ENCODE data around the gene ASCL2.
"Not testable (repeated sequence)": the region's sequence is repeated elsewhere in the genome, so short reads cannot be mapped to it uniquely, and the experiment has no call there.

Gene ASCL2

DNA sequence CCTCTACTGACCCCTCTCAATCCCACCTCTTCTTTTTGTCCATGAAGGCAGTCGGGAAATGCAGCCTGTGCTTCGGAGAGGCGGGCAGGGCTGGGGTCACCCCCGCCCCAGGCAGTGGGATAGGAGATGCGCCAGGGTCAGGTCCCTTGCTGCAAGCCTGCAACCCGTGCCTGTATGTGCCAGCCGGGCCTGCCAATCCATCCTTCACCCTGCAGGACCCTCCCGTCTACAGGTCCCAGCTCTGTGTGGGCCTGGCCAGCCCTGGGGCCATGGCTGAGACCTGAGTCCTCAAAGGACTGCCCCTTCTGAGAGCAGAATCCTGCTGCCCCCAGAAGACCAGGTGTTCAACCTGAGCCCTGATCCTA, 10.9 kb downstream of the ASCL2 start:
- no peak for DNase-seq

GRCh38 chr11:2258501-2259465, 11.6 kb downstream of the ASCL2 start:
- no peak for DNase-seq

DNA sequence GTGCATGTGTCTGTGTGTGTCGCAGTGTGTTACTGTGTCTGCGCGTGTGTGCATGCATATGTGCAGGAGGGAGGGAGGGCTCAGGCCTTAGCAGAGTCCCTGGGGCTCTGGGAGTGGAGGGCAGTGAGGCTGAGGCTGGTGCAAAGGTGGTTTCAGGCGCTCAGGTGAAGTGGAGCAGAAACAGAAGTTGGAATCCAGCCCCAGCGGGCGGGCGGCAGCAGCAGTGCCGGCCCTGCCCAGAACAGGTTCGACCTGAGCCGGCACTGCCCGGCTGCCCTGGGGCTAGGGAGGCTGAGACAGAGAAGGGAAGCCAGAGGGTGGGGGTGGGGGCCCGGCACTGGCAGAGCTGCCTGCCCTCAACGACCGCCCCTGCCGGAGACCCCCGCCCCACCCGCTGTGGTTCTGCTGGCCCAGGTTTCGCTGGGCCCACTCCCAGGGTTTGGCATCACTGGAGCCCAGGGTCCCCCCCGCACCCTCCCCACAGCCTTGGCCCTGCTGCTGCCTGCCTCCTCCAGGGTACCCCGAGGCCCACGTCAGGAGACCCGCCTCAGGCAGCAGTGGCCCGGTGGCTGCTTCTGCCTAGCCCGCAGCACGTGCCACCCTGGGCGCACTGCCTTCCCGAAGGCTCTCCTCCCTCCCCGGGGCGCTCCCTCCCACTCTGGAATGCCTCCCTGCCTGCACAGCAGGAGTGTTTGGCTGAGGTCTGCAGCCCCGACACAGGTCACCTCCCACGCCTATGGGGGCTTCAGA, 13.3 kb downstream of the ASCL2 start:
- no peak for DNase-seq

DNA sequence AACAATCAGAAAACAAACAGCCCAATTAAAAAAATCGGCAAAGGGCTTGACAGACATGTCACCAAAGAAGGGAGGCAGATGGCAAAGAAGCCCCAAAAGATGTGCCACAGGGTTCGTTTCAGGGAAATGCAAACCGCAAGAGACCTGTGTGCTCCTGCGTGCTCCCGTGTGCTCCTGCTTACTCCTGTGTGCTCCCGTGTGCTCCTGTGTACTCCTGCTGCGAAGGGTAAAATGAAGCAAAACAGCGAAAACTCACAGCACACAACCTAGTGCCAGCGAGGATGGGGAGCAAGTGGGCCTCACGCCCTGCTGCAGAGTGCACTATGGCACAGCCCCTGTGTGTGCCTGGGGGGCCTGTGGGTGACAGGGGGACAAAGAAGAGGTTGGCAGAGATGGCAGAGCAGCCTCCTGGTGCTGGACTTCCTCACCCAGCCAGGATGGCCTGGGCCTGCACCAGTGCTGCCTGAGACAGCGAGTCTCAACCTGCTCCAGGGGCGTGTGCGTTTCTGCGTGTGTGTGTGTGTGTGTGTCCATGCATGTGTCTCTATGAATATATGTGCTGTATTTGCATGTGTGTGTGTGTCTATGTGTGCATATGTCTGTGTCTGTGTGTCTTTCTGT, 14.0 kb downstream of the ASCL2 start:
- DNase-seq = no peak

- no peak for DNase-seq
Measured at GRCh38 chr11:2252018-2252417, 18.4 kb downstream of the ASCL2 start.

- no peak for DNase-seq
Measured at GRCh38 chr11:2251138-2251537, 19.2 kb downstream of the ASCL2 start.

- DNase-seq = no peak
Measured at GRCh38 chr11:2250485-2250884, 19.9 kb downstream of the ASCL2 start.

DNA sequence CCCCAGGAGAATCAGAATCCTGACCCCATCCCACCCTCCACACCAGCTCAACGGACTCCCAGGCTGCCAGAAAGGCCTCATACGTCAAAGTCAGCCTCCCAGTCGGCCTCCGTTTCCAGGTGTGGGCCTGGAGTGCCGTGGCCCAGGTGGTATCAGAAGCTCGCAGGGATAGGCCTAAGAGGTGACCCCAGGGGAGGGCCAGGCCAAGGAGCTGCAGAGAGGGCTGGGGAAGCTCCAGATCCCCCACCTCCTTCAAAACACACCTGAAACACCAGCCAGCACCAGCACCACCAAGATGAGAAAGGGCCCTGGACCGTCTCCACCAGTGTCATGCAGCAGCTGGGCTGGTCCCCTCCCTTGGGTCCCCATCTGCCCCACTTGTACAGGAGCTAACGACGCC, 20.3 kb downstream of the ASCL2 start:
- no peak for DNase-seq

GRCh38 chr11:2249189-2249916, 21.0 kb downstream of the ASCL2 start:
- DNase-seq = no peak

- no peak for DNase-seq
Measured at GRCh38 chr11:2248762-2249161, 21.6 kb downstream of the ASCL2 start.

DNA sequence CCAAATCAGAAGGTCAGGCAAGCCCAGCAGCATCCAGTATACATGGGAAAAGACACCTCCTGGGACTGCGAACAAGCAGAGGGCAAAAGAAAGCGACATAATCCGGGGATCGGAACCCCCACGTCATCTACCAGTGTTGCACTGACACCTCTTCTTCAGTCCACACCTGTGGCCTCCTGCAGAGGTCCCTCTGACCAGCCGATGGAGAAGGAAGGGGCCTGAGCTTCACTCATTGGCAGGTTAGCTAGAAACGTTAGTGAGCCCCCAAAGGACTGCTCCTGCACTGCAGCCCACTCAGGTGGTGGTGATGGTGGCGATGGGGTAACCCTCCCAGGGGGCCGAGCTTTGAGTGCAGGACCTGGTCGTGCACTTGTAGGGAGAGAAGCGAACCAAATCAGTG, 22.1 kb downstream of the ASCL2 start:
- no peak for DNase-seq

- DNase-seq = no peak
Measured at GRCh38 chr11:2247496-2247895, 22.9 kb downstream of the ASCL2 start.

DNA sequence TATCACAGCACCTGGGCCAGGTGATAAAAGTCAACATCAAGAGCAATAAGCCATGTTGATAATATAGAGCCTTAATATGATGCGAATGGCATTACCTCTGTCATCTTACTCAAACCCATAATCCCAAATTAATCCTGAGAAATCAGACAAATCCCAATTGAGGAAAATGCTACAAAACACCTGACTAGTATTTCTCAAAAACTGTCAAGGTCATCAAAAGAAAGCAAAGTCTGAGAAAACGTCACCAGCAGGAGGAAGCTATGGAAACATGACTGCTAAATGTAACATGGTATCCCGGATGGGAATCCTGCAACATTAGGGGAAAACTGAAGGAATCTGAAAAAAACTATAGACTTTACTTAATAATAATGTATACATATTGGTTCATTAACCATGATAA, 29.6 kb downstream of the ASCL2 start:
- no peak for DNase-seq

DNA sequence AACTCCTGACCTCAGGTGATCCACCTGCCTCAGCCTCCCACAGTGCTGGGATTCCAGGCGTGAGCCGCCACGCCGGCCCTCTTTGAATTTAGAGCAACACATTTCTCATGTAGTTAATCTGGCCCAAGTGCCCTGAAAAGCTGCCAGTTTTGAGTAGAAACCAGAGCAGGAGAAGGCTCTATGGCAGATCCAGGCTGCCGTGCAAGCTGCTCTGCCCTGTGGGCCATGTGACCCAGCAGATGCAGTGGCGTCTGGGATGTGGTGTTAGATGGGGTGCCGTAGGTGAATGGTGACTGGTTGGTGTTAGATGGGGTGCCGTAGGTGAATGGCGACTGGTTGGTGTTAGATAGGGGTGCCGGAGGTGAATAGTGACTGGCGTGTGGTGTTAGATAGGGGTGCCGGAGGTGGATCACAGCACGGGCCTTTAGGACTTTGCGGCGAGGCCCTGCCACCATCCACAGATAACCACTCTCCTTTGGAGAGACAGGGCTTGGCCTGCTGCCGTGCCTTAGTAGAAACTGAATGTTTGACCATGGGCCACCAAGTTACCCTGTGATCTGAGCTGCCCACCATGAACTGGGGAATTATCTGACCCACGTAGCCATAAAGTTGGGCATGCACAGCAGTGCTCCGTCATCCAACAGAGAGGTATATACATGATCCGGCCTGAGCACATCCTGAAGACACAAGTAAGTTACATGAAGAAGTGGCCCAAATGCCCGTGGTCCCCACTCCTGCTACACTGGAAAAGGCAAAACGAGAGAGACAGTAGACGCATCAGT, 32.7 kb downstream of the ASCL2 start:
- DNase-seq = no peak

DNA sequence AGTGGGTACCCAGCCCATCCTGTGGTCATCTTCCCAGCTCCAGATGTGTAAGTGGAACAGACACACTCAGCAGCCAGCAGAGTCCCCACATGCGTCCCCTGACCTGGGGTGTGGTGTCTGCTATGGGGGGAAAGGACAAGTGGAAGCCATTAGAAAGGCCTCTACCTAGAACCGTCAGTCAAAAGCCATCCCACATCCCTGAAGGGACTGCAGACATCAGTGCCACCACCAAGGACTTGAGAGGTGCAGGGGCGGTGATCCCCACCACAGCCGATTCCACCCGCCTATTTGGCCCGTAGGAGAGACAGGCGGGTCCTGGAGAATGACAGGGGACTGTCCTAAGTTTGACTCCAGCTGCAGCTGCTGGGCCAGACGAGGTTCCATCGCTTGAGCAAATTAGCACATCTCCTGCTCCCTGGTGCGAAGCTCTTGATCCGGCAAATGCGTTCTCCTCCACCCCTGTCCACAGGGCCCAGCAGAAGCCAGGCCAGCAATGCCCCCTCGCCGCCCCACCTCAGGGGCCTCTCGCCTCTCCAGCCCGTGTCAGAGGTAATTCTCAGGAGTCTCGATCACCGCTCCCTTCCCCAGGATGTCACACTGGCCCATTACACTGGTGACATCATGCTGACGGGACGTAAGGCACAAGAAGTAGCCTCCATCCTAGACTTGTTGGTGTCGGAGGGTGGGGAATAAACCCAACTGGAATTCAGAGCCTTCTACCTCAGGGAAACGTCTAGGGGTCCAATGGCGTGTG, 33.8 kb downstream of the ASCL2 start:
- not testable (repeated sequence) for DNase-seq

DNA sequence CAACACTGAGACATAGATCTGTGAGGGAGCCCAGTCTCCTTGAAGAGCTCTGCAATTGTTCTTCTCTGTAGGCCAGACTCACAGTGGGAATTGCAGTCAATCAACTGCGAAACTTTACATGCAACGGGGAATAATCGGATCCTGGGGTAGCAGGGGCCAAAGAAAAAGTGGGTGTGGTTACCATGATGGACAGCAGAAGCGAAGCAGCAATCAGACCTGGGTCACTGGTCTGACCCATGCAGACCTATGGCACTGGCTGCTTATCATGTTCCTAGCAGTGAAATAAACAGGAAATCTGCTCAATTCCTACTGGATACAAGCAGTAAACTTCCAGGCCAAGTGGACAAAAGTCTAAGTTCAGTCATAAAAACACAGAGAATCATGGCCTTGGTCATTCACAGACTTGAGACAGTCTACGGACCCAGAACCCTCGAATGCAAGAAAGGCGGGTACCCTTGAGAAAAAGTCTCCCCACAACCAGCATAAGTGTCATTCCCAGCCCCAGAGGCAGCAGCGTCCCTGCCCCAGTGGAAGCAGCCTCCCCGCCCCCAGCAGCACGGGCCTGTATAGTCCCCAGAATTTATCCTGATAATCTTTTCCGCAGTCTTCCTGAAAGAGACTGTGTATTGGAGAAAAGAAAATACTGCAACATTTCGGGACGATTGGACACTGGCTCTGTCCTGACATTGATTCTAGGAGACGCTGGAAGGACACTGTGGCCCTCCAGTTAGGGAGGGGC, 34.6 kb downstream of the ASCL2 start:
- no peak for DNase-seq

GRCh38 chr11:2234963-2235362, 35.4 kb downstream of the ASCL2 start:
- no peak for DNase-seq

GRCh38 chr11:2233693-2234455, 36.5 kb downstream of the ASCL2 start:
- no peak for DNase-seq

- no peak for DNase-seq
Measured at GRCh38 chr11:2229713-2230297, 40.6 kb downstream of the ASCL2 start.
